ENCODE data around the gene DNAH7. TPM values are rescaled to one million over a fixed set of nuclear protein-coding genes. Genes with fewer than 3 reads are reported as not detected.

The DNAH7 gene
- total and polyA plus RNA-seq, 2 experiments from 2014 or later = 0.35 to 1.1 TPM

DNA sequence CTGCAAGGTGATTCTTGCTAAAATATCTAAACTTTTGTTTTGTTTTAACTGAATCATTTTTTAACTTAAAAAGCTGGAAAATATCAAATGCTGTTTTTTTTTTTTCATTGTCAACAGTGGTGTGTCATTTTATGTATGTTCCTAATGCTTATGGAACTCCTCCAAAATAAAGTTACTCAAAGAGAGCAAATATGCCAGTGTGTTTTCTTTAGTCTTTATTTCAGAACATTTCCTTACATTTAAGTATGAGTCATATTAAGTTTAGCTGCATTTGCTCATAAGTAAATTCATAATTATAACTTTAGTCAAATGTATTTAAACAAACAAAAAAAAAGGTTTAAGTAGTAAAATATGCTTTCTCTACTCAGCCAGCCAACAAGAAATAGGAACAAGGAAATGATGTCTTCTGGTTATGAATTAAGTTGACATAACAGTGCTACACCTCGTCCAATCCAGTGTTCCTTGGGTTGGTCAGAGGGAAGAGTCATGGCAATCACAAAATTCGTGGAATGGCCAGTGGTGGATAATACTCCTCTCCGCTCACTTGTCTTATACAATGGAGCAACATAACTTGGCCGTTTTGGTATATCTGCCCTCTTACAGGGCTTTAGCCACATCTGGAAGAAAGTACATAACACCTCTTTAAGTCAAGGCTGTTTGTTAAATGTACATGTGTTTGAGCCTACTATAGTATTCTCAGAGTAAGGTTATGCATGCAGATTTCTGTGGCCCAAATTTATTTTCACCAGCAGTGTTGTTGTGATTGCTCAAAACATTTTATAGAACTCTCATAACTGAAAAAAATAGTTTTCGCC, 330.9 kb downstream of the DNAH7 start (continued):
- TF ChIP-seq, protein P1, sequence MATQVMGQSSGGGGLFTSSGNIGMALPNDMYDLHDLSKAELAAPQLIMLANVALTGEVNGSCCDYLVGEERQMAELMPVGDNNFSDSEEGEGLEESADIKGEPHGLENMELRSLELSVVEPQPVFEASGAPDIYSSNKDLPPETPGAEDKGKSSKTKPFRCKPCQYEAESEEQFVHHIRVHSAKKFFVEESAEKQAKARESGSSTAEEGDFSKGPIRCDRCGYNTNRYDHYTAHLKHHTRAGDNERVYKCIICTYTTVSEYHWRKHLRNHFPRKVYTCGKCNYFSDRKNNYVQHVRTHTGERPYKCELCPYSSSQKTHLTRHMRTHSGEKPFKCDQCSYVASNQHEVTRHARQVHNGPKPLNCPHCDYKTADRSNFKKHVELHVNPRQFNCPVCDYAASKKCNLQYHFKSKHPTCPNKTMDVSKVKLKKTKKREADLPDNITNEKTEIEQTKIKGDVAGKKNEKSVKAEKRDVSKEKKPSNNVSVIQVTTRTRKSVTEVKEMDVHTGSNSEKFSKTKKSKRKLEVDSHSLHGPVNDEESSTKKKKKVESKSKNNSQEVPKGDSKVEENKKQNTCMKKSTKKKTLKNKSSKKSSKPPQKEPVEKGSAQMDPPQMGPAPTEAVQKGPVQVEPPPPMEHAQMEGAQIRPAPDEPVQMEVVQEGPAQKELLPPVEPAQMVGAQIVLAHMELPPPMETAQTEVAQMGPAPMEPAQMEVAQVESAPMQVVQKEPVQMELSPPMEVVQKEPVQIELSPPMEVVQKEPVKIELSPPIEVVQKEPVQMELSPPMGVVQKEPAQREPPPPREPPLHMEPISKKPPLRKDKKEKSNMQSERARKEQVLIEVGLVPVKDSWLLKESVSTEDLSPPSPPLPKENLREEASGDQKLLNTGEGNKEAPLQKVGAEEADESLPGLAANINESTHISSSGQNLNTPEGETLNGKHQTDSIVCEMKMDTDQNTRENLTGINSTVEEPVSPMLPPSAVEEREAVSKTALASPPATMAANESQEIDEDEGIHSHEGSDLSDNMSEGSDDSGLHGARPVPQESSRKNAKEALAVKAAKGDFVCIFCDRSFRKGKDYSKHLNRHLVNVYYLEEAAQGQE (IDR thresholded peaks at IDR 0.05; ENCODE audit: unreplicated experiment) = no peak

DNA sequence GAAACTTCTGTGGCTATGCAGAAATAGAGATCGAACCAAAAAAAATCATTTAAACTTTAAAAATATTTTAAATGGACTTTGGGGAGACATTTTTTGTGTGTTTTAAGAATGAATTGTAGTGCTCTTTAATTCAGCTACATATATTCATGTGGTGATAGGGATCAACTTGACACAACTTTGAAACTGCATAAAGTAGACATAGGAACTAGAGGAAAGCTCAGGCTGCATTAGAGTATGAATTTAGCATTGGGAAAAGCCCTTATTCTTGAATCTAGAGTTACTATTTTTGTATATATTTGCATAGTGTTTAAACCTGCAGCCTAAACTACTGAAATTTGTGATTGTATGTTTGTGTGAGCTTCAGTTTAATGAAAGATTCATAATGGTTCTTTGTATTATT, 333.3 kb downstream of the DNAH7 start:
- peaks cover 44% of the 10 kb centered on the region for H3K36me3 Mint-ChIP-seq (ENCODE audit: low read depth)

DNA sequence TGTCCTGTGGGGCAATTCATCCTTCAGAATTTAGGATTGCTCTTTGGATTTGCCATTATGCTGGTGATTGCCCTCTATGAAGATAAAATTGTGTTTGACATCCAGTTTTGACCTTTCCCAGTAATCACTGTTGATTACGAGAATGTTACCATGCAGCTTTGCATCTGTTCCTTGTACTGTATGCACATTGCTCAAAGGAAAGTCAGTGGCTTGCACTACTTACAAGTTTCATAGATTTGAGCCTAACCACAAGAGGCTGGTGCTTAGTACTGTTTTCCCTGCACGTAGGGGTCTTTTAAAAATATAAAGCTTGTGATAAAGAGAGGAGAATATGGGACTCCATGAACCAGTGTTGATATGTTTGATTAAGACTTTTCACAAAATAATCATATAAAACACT, 333.7 kb downstream of the DNAH7 start:
- H3K4me3 Mint-ChIP-seq = no peak overlapping the region
- Histone ChIP-seq H3K79me2 (replicated peaks; ENCODE audit: insufficient read depth) (no peaks in the 10 kb centered on the region), H3K27me3 (ENCODE audit: insufficient read depth) (no peaks in the 10 kb centered on the region), H3K27ac (ENCODE audit: low read depth) (no peak overlapping the region), H3K4me3 (no peak overlapping the region), H3K4me1 (ENCODE audit: insufficient read depth) (no peaks in the 10 kb centered on the region), H3K36me3 (ENCODE audit: insufficient read depth) (no peaks in the 10 kb centered on the region; the same call in 1 of the 2 replicates), H2AFZ (no peak overlapping the region), H3F3A (replicated peaks; ENCODE audit: low read depth) (no peaks in the 10 kb centered on the region), H3K4me2 (no peak overlapping the region), H3K9me2 (ENCODE audit: insufficient read depth) (no peaks in the 10 kb centered on the region), H4K20me1 (replicated peaks; ENCODE audit: insufficient read depth) (no peaks in the 10 kb centered on the region)
- DNase-seq (ENCODE audit: low spot score) (no peak), ATAC-seq (no peak)
- no peaks in the 10 kb centered on the region for H3K27me3 Mint-ChIP-seq (ENCODE audit: insufficient read depth, low read depth, poor library complexity)
- H3K4me1 Mint-ChIP-seq = no peaks in the 10 kb centered on the region
- H3K9me3 Mint-ChIP-seq = no peaks in the 10 kb centered on the region; the same call in 2 of the 3 replicates
- H3K27ac Mint-ChIP-seq = no peak overlapping the region
- peaks cover 44% of the 10 kb centered on the region for H3K36me3 Mint-ChIP-seq (ENCODE audit: low read depth)
- TF ChIP-seq POLR2AphosphoS5 (IDR thresholded peaks at IDR 0.05; ENCODE audit: low read depth) = no peak
- TF ChIP-seq, protein P2, sequence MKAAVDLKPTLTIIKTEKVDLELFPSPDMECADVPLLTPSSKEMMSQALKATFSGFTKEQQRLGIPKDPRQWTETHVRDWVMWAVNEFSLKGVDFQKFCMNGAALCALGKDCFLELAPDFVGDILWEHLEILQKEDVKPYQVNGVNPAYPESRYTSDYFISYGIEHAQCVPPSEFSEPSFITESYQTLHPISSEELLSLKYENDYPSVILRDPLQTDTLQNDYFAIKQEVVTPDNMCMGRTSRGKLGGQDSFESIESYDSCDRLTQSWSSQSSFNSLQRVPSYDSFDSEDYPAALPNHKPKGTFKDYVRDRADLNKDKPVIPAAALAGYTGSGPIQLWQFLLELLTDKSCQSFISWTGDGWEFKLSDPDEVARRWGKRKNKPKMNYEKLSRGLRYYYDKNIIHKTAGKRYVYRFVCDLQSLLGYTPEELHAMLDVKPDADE (IDR thresholded peaks at IDR 0.05) = no peak
- TF ChIP-seq ZNF331 (CRISPR knock-in tag; IDR thresholded peaks at IDR 0.05; ENCODE audit: low read depth) = no peak

More for the DNA sequence above, 333.3 kb downstream of the DNAH7 start:
- H3K4me1 ChIP-seq (ENCODE audit: insufficient read depth) = no peaks in the 10 kb centered on the region
- no peaks in the 10 kb centered on the region for H3F3A ChIP-seq (replicated peaks; ENCODE audit: low read depth)
- H2AFZ ChIP-seq = no peak overlapping the region
- no peaks in the 10 kb centered on the region for H3K27me3 Mint-ChIP-seq (ENCODE audit: insufficient read depth, low read depth, poor library complexity)
- no peaks in the 10 kb centered on the region for H3K4me1 Mint-ChIP-seq
- H3K27me3 ChIP-seq (ENCODE audit: insufficient read depth) = no peaks in the 10 kb centered on the region
- H3K9me2 ChIP-seq (ENCODE audit: insufficient read depth) = no peaks in the 10 kb centered on the region
- H3K4me3 ChIP-seq = no peak overlapping the region
- no peaks in the 10 kb centered on the region; the same call in 2 of the 3 replicates for H3K9me3 Mint-ChIP-seq
- no peak overlapping the region for H3K4me3 Mint-ChIP-seq
- TF ChIP-seq JUNB (IDR thresholded peaks at IDR 0.05; ENCODE audit: unreplicated experiment) = no peak
- TF ChIP-seq POLR2AphosphoS5 (IDR thresholded peaks at IDR 0.05; ENCODE audit: low read depth) = no peak
- TF ChIP-seq, protein P3, sequence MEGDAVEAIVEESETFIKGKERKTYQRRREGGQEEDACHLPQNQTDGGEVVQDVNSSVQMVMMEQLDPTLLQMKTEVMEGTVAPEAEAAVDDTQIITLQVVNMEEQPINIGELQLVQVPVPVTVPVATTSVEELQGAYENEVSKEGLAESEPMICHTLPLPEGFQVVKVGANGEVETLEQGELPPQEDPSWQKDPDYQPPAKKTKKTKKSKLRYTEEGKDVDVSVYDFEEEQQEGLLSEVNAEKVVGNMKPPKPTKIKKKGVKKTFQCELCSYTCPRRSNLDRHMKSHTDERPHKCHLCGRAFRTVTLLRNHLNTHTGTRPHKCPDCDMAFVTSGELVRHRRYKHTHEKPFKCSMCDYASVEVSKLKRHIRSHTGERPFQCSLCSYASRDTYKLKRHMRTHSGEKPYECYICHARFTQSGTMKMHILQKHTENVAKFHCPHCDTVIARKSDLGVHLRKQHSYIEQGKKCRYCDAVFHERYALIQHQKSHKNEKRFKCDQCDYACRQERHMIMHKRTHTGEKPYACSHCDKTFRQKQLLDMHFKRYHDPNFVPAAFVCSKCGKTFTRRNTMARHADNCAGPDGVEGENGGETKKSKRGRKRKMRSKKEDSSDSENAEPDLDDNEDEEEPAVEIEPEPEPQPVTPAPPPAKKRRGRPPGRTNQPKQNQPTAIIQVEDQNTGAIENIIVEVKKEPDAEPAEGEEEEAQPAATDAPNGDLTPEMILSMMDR (conservative IDR thresholded peaks at IDR 0.05; ENCODE audit: low read depth in 2 of 2) = no peak
- no peak for TF ChIP-seq EZH2 (IDR thresholded peaks at IDR 0.05; ENCODE audit: low read depth, unreplicated experiment)
- TF ChIP-seq CREB1 (CRISPR knock-in tag; IDR thresholded peaks at IDR 0.05; ENCODE audit: low read depth) = no peak
- H3K4me2 ChIP-seq = no peak overlapping the region
- H3K36me3 ChIP-seq (ENCODE audit: insufficient read depth) = no peaks in the 10 kb centered on the region; the same call in 1 of the 2 replicates
- H3K79me2 ChIP-seq (replicated peaks; ENCODE audit: insufficient read depth) = no peaks in the 10 kb centered on the region
- ATAC-seq (no peak), DNase-seq (ENCODE audit: low spot score) (no peak)
- H3K27ac ChIP-seq (ENCODE audit: low read depth) = no peak overlapping the region
- H3K27ac Mint-ChIP-seq = no peak overlapping the region
- H4K20me1 ChIP-seq (replicated peaks; ENCODE audit: insufficient read depth) = no peaks in the 10 kb centered on the region
